ENCODE measurements around the gene NR3C2. TPM values are rescaled to one million over a fixed set of nuclear protein-coding genes. Genes with fewer than 3 reads are reported as not detected.

The NR3C2 gene
- total and polyA plus RNA-seq, 2 of the 4 experiments (the other 2 are of a cell fraction), result 1.1 to 2.3 TPM

- Histone ChIP-seq H2BK15ac (ENCODE audit: low read depth, low read length) (no peak overlapping the region), H3K9ac (ENCODE audit: low read depth, low read length) (no peak overlapping the region), H3K4me1 (ENCODE audit: control insufficient read depth, insufficient read depth, low read length) (no peaks in the 10 kb centered on the region), H3K9me3 (ENCODE audit: control insufficient read depth, insufficient read depth, low read length) (no peaks in the 10 kb centered on the region), H3K36me3 (ENCODE audit: control insufficient read depth, insufficient read depth, low read length) (no peaks in the 10 kb centered on the region), H2BK5ac (ENCODE audit: low read depth, low read length, poor library complexity, severe bottlenecking) (no peak overlapping the region), H3K4ac (ENCODE audit: low read depth, low read length) (no peak overlapping the region), H4K8ac (ENCODE audit: low read depth in 2 of 2, low read length in 2 of 2) (no peak overlapping the region), H4K20me1 (ENCODE audit: insufficient read depth, low read length) (no peaks in the 10 kb centered on the region), H2BK120ac (ENCODE audit: low read depth, low read length) (no peak overlapping the region), H3K9me1 (ENCODE audit: insufficient read depth, low read length) (no peaks in the 10 kb centered on the region), H3K4me2 (ENCODE audit: low read depth, low read length) (no peak overlapping the region), H2AK9ac (replicated peaks; ENCODE audit: low read depth, low read length, poor library complexity) (no peak overlapping the region), H3K27me3 (ENCODE audit: control insufficient read depth, insufficient read depth, low read length) (no peaks in the 10 kb centered on the region), H3K14ac (replicated peaks; ENCODE audit: low read depth, low read length) (no peak overlapping the region), H3K79me1 (ENCODE audit: low read depth in 1 of 2, low read length in 2 of 2) (no peaks in the 10 kb centered on the region), H3K56ac (ENCODE audit: extremely low read depth, insufficient read depth, low read length) (no peak overlapping the region), H3K27ac (ENCODE audit: insufficient read depth, low read length) (no peak overlapping the region), H2AFZ (replicated peaks; ENCODE audit: low read length, poor library complexity) (no peak overlapping the region), H3K4me3 (ENCODE audit: insufficient read depth, low read depth, low read length) (no peak overlapping the region), H2AK5ac (ENCODE audit: low read depth, low read length) (no peak overlapping the region), H4K91ac (ENCODE audit: insufficient read depth, low read depth, low read length) (no peak overlapping the region), H3K18ac (ENCODE audit: low read depth, low read length) (no peak overlapping the region), H2BK20ac (ENCODE audit: low read depth, low read length) (no peak overlapping the region), H4K5ac (ENCODE audit: low read depth, low read length) (no peak overlapping the region), H3K23ac (ENCODE audit: low read depth, low read length) (no peak overlapping the region)
- no peak for ATAC-seq (ENCODE audit: low read depth)
- CTCF ChIA-PET, result no interaction called here
- DNase-seq, result no peak
- POLR2A ChIA-PET (ENCODE audit: unreplicated experiment), result no interaction called here
- WGBS, 2 experiments (ENCODE audit: extremely low coverage in 2 of 2, insufficient read length in 1 of 2), result no CpG with 5 or more reads among the region's 3 CpGs
- intact Hi-C loops (cut with micrococcal nuclease), result no loop called here
- in situ Hi-C loops (cut with MboI; ENCODE audit: low sequenced_read_pairs), result no loop called here
- BruUV-seq (replicated peaks), result no TSS peak
- TF ChIP-seq BHLHE40 (IDR thresholded peaks at IDR 0.05; ENCODE audit: low read depth, low read length), result no peak
- dilution Hi-C loops (cut with HindIII; ENCODE audit: low sequenced_read_pairs, unreplicated experiment), result no loop called here
Measured at GRCh38 chr4:148110169-148110568, 332.0 kb downstream of the NR3C2 start.

Data from IMR-90 (cell line).